Activated CD4-positive, alpha-beta T cell treated with anti-CD3 and anti-CD28 coated beads, Interleukin-2, amount 10 ng/mL, durations not matched to agents 24 days and 14 days (primary cell): ENCODE results near the gene TMEM37. TPM values are rescaled to one million over a fixed set of nuclear protein-coding genes. Genes with fewer than 3 reads are reported as not detected.

ENCODE experiments used
- DNase-seq: peaks from one replicate; pipeline ENCODE4 v3.0.0; 2022
- H3K27ac Mint-ChIP-seq: one replicate; pipeline ENCODE4 v1.8.0; 2022; ENCODE audit warnings: mild to moderate bottlenecking, mixed read lengths
- H3K27me3 Mint-ChIP-seq: one replicate; pipeline ENCODE4 v1.8.0; 2022; ENCODE audit warnings: mixed read lengths
- H3K36me3 Mint-ChIP-seq: one replicate; pipeline ENCODE4 v1.8.0; 2022; ENCODE audit warnings: low read depth, mild to moderate bottlenecking, mixed read lengths
- H3K4me1 Mint-ChIP-seq: one replicate; pipeline ENCODE4 v1.8.0; 2021; ENCODE audit warnings: mixed read lengths
- H3K4me3 Mint-ChIP-seq: one replicate; pipeline ENCODE4 v1.8.0; 2022; ENCODE audit warnings: mild to moderate bottlenecking, moderate library complexity, mixed read lengths
- H3K9me3 Mint-ChIP-seq: one replicate; pipeline ENCODE4 v1.8.0; 2021; ENCODE audit warnings: mixed read lengths
- intact Hi-C: fragments of 100-400 bp; cut with micrococcal nuclease; formaldehyde crosslinking; loops from one replicate; pipeline ENCODE4 v1.15.1; 2023
- total RNA-seq: library from RNA; stranded (reverse); gene quantifications from 2 replicates; pipeline ENCODE4 v1.2.3, GENCODE V29; 2022

The TMEM37 gene
- total RNA-seq, 1 donor from 2014 or later: not detected

DNA sequence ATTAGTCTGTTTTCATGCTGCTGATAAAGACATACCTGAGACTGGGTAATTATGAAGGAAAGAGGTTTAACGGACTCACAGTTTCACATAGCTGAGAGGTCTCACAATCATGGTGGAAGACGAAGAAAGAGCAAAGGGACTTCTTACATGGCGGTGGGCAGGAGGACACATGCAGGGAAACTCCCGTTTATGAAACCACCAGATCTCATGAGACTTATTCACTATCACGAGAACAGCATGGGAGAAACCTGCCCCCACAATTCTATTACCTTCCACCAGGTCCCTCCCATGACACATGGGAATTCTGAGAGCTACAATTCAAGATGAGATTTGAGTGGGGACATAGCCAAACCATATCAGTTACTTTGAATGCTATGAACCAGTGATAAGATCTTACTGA lies 48.5 kb downstream of the TMEM37 start:
- no peak overlapping the region for H3K27ac Mint-ChIP-seq
- no peaks in the 10 kb centered on the region for H3K9me3 Mint-ChIP-seq
- DNase-seq: no peak
- no peaks in the 10 kb centered on the region for H3K27me3 Mint-ChIP-seq
- H3K36me3 Mint-ChIP-seq: no peaks in the 10 kb centered on the region
- intact Hi-C loops: no loop called here
- no peak overlapping the region for H3K4me3 Mint-ChIP-seq
- H3K4me1 Mint-ChIP-seq: no peaks in the 10 kb centered on the region

DNA sequence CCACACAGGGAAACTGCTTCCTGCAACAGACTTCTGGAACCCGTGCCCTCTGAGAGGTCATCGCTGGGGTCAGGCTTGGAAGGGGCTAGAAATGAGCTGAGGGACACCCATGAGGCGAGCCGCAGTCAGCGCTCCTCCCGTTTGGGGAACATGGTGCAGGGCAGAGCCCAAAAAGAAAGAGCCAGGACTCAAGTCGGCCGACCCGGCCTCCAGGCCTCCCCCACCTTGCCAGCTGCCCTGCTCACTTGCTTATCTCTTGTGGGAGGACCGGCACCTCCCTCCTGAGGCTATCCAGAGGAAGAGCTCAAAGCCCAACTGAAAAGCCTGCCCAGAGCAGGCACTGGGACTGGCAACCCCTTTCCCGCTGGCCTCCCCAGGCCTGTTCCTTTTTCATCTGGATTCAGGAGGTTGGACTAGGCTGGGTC lies 49.1 kb downstream of the TMEM37 start:
- DNase-seq: no peak
- no peak overlapping the region for H3K27ac Mint-ChIP-seq
- H3K4me1 Mint-ChIP-seq: no peaks in the 10 kb centered on the region
- no peak overlapping the region for H3K4me3 Mint-ChIP-seq
- H3K36me3 Mint-ChIP-seq: no peaks in the 10 kb centered on the region
- intact Hi-C loops: no loop called here
- no peaks in the 10 kb centered on the region for H3K9me3 Mint-ChIP-seq
- no peaks in the 10 kb centered on the region for H3K27me3 Mint-ChIP-seq

DNA sequence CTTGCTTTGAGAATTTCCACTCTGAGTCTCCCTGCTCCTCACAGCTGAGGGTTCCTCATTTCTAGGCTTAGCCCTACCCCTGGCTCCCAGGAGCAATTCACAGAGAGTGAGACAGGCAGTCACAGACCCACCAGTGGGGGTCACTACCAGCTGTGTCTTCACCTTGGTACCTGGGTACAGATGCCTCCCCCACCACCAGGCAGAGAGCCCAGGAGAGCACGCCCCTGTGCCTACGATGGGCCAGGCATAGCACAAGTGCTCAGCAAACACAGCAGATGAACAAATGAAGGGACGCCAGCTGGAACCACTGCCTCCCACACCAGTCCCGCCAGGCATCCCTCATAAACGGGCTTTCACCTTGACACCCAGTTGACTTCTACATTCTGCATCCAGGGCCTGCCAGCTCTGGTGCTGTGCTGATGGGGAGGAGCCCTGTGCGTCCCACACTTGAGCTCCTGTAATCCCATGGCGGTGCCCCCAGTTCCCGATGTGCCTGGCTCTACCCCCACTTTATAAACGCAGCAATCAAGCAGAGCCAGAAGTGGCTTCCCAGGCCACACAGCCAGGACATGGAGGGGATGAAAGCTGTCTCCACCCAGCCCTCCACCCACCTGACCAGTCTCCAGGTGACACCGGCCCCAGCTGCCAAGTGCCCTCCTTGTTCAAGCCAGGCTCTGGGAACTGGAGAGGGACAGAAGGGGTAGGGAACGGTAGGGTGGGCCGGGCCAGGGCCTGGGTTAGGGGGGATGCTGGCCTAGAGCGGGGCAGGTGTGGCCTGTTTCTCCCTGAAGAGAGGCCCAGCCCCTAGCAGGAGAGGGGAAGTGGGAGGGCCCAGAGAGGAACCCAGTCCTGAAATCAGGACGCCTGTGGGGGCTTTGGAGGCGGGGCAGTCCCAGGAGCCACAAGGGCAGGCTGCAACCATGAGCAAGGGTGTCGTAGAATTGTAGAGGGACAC lies 50.1 kb downstream of the TMEM37 start:
- H3K36me3 Mint-ChIP-seq: no peaks in the 10 kb centered on the region
- H3K27ac Mint-ChIP-seq: no peak overlapping the region
- intact Hi-C loops: no loop called here
- H3K9me3 Mint-ChIP-seq: no peaks in the 10 kb centered on the region
- no peak for DNase-seq
- H3K27me3 Mint-ChIP-seq: no peaks in the 10 kb centered on the region
- H3K4me1 Mint-ChIP-seq: no peaks in the 10 kb centered on the region
- H3K4me3 Mint-ChIP-seq: no peak overlapping the region

DNA sequence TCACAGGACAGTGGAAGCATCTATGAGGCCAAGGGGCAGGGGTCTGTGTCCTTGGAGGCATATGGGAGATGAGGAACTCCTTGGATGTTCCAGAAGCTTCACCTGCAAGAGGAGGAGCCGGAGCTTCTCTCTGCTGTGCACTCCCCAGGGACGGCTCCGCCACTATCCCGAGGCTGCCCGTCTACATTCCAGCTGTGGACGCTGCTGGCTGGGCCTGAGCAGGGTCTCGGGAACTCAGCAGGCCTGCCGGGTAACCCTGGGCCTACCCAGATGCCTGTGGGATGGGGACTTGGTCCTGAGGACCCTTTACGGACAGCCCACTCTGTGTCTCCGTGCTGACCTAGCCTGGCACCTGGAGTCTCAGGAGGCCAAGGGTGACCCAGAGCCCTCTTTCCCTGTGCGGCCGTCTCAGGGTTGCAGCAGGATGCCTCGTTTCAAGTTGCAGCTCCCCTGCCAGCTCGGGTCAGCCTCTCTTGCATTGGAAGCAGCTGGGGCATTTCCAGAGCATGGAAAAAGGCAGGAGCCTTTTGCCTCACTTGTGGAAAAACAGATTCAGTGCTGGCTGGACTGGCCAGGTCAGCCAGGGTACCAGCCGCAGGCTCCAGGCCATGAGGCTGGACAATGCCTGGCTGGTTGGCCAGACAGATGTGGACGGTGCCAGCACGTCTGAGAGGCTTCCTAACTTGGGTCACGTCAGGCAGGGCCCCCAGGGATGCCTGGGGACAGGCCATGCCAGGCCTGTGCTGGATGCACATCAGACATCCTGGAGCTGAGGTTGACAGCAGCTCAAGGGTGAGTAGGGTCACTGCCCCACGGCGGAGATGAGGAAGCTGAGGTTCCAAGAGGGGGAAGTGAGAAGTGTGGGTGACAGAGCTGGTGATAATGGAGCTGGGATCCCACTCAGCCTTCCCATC lies 51.1 kb downstream of the TMEM37 start:
- no peaks in the 10 kb centered on the region for H3K36me3 Mint-ChIP-seq
- intact Hi-C loops: no loop called here
- no peaks in the 10 kb centered on the region for H3K27me3 Mint-ChIP-seq
- H3K9me3 Mint-ChIP-seq: no peaks in the 10 kb centered on the region
- H3K4me1 Mint-ChIP-seq: no peaks in the 10 kb centered on the region
- no peak overlapping the region for H3K4me3 Mint-ChIP-seq
- H3K27ac Mint-ChIP-seq: no peak overlapping the region
- DNase-seq: no peak

DNA sequence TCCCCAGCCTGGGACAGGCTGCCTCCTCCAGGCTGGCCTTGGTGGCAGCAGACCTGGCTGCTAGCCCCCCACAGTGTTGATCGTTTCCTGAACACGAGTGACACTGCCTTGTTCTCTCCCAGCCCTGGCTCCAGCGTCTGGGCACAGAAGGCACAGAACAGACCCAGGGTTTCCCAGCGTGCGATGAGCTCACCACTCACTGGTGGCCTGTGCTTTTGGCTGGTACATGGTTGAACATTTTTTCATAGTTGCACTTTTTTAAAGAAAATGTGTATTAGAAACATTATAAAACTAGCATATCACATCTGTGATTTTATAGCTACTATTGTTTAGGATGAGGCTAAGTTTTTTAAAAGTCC lies 51.7 kb downstream of the TMEM37 start:
- H3K27me3 Mint-ChIP-seq: no peaks in the 10 kb centered on the region
- no peak overlapping the region for H3K27ac Mint-ChIP-seq
- H3K9me3 Mint-ChIP-seq: no peaks in the 10 kb centered on the region
- H3K4me1 Mint-ChIP-seq: no peaks in the 10 kb centered on the region
- H3K4me3 Mint-ChIP-seq: no peak overlapping the region
- intact Hi-C loops: no loop called here
- H3K36me3 Mint-ChIP-seq: no peaks in the 10 kb centered on the region
- DNase-seq: no peak

DNA sequence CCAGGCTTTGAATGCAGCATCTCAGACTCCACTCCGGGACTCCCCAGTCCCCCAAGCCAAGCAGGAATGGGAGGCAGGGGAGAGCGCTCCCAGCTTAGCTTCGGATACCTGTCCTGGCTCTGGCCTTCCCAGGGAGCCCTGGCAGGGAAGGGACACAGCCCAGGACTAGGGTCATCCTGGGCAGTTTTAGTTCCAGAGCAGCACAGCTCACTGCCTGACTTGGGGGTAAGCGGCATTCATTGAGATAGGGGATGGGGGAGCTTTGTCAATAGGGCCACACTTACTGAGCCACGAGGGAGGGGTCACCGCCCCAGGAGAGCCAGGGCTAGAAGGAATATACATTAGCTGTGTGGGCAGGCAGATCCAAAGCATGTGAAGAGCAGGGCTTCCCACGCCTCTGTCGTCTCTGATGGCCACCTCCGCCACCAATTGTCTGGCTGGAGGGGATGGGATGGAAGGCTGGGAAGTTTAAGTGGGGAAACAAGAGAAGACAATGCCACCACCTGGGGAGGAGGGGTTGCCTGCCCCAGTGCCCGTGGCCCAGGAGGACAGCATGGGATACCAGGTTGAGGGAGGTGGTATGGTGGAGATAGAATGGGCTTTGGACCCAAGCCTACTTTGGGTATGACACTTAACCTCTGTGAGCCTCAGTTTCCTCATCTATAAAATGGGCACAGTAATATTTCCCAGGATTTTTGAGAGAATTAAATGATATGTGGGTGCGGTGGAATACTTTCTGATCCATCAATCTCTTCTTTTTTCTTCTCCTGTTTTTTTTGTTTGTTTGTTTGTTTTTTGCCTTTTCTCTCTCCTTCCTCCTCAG lies 52.5 kb downstream of the TMEM37 start:
- Mint-ChIP-seq H3K9me3 (no peaks in the 10 kb centered on the region), H3K36me3 (no peaks in the 10 kb centered on the region), H3K4me3 (no peak overlapping the region), H3K4me1 (no peaks in the 10 kb centered on the region), H3K27ac (no peak overlapping the region), H3K27me3 (no peaks in the 10 kb centered on the region)
- intact Hi-C loops: no loop called here
- DNase-seq: no peak

DNA sequence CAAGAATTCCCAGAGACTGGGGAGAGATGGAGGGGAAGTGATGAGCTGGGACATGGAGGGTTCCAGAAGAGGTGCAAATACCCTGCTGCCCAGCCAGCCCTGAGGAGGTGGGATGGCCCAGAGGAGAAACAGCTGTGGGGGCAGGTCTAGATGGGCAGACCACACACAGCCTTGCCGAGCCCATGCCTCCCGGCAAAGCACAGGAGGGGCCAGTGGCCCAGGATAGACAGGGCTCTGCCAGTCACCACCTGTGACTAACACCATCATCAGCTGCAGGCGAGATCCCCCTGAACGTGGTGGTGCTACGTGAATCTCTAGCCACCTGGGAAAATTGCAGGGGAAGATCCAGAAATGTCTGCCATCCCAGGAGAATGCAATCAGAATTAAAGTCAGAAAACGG lies 53.2 kb downstream of the TMEM37 start:
- no peaks in the 10 kb centered on the region for H3K4me1 Mint-ChIP-seq
- intact Hi-C loops: no loop called here
- DNase-seq: no peak
- no peak overlapping the region for H3K27ac Mint-ChIP-seq
- no peaks in the 10 kb centered on the region for H3K27me3 Mint-ChIP-seq
- H3K36me3 Mint-ChIP-seq: no peaks in the 10 kb centered on the region
- no peak overlapping the region for H3K4me3 Mint-ChIP-seq
- H3K9me3 Mint-ChIP-seq: no peaks in the 10 kb centered on the region

DNA sequence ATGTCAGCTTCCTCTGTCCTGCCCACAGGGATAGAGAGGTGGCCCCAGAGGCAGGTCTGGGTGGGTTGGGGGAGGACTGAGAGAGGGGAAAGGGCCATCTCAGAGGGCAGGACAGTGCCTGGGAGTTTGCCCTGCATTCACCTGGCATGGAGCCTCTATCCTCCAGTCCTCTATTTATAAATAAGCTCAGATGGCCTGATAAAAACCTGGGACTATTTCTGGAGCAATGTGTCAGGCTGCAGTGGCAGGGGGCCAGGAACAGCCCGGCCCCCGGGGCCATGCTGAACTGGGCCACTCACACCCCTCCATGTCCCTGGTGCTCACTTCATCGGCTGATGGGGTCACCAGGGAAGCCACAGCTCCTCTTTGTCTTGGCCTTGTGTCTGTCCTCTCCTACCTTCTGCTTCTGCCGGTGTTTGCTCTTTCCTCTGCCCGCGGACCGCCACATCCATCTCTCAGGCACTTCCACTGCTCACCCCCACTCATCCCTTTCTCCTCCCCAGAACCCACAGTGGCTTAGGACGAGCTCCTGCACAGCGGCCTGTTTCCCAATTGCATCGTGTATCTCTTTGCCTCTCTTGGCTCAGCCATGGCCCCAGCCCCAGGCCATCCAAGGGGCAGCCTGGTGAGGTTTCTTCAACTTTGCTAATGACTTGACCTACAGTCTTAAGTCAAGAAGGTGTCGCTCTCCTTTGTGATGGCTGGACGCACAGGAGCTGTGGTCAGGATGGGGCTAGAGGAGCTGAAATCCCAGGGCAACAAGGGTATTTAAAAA lies 53.9 kb downstream of the TMEM37 start:
- Mint-ChIP-seq H3K27me3 (no peaks in the 10 kb centered on the region), H3K4me1 (no peaks in the 10 kb centered on the region), H3K9me3 (no peaks in the 10 kb centered on the region), H3K27ac (no peak overlapping the region), H3K4me3 (no peak overlapping the region), H3K36me3 (no peaks in the 10 kb centered on the region)
- no peak for DNase-seq
- intact Hi-C loops: no loop called here

DNA sequence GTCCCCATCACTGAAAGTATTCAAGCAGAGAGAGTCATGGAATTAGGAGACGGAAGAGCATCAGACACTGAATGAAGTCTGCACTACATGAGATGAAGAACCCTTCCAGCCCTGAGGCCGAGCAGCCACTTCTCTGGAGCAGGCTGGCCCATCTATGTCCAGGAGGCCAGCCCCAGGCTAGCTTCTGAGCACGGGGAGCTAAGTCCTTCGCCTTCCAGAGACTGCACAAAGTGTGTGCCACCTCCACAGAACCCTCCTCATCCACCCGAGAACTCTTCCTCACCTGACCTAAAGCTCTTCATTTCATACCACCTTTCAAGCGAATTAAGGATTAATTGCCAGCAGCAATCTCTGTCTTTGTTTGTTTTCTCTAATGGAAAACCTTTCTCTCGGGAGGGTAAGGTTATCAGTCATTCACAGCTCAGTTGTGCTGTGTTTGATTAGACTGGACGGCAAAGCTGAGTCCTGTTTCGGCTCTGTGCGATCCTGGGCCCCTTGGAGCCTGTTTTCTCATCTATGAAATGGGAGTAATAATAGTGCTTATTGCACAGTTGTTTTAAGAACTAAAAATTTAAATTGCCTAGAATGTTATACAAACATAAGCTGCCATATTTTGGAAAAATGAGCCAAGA lies 54.7 kb downstream of the TMEM37 start:
- no peaks in the 10 kb centered on the region for H3K27me3 Mint-ChIP-seq
- H3K4me1 Mint-ChIP-seq: no peaks in the 10 kb centered on the region
- no peaks in the 10 kb centered on the region for H3K9me3 Mint-ChIP-seq
- H3K4me3 Mint-ChIP-seq: no peak overlapping the region
- DNase-seq: no peak
- intact Hi-C loops: no loop called here
- H3K36me3 Mint-ChIP-seq: no peaks in the 10 kb centered on the region
- H3K27ac Mint-ChIP-seq: no peak overlapping the region

DNA sequence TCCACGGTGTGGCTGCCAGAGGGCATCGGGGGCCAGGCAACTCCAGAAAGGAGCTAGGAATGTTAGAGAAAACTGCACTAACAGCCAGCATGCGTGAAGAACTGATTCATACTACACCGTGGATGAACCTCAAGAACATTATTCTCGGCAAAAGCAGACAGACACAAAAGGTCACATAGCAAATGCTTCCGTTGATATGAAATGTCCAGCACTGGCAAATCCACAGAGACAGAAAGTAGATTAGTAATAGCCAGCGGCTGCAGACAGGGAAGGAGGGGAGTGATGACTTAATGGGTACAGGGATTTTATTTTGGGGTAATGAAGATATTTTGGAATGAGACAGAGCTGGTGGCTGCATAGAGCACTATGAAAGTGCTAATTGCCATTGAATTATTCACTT lies 55.2 kb downstream of the TMEM37 start:
- no peak for DNase-seq
- no peaks in the 10 kb centered on the region for H3K9me3 Mint-ChIP-seq
- intact Hi-C loops: no loop called here
- no peak overlapping the region for H3K4me3 Mint-ChIP-seq
- H3K4me1 Mint-ChIP-seq: no peaks in the 10 kb centered on the region
- H3K36me3 Mint-ChIP-seq: no peaks in the 10 kb centered on the region
- no peaks in the 10 kb centered on the region for H3K27me3 Mint-ChIP-seq
- no peak overlapping the region for H3K27ac Mint-ChIP-seq

DNA sequence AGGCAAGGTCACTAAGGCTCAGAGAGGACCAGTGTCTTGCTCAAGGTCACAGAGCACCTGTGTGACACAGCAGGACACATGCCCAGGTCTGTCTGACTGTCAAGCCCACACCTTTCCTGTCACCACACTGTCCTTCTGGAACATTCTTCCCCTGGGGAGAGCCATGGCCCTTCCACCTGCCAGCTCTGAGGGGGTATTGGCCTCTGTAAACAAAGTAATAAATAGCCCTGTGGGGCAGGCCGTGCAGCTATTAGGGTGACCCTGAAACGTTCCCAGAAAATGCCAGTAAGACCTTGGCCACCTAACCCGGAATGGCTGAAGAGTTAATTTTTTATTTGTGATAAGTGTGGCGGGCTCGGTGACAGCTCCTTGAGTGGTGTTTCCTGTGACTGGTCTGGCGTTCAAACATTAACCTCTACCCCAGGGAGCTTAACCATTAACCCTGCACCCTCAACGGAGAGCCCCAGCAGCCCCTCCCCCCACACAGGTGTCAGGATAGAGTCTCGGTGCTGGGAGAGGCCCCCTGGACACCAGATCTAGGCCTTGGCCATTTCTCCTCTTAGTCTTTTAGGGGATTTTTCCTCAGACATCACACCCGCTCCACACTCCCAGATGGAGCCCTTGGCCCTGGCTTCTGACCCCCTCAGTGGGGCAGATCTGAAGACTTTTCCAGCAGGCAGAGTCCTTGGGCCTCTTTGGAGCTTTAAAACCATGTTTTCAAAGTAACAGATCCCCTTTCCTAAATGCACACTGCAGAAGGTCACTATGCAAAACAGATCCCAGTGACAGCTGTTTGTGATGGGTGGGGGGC lies 56.0 kb downstream of the TMEM37 start:
- H3K4me1 Mint-ChIP-seq: no peaks in the 10 kb centered on the region
- no peak overlapping the region for H3K4me3 Mint-ChIP-seq
- DNase-seq: no peak
- intact Hi-C loops: no loop called here
- no peaks in the 10 kb centered on the region for H3K36me3 Mint-ChIP-seq
- no peaks in the 10 kb centered on the region for H3K9me3 Mint-ChIP-seq
- no peaks in the 10 kb centered on the region for H3K27me3 Mint-ChIP-seq
- no peak overlapping the region for H3K27ac Mint-ChIP-seq
